Measurements from ENCODE around the gene PPP1R2. TPM values are rescaled to one million over a fixed set of nuclear protein-coding genes. Genes with fewer than 3 reads are reported as not detected.

Gene PPP1R2
- total and polyA plus RNA-seq, 2 of the 13 experiments (the other 11 are each of a cell fraction or from before 2014, with no cell fraction given), result 36.5 to 86.5 TPM

DNA sequence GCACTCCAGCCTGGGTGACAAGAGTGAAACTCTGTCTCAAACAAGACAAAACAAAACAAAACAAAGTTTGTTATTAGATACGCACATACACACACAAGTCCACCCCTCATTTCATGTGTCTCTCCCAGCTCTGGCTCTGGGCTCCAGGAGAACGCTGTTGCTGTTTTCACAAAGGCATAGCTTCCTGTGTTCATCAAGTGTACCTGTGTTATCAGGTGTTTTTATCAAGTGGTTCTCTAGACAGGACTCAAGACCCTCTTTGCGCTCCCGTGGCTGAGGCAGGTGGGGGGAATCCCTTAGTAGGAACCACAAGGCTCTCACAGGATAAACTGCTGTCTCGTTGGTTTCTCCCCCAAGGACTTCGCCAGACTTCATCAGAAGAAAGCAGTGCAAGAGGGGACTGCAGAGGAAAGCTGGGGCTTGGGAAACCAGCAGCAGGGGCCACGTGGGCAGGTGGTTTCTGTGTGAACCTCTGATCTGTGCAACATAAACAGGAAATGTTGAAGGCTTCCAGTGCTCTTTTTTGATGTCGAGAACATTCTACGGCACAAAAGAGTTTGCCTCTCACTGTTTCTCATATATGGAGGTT, 6.9 kb upstream of the PPP1R2 start (continued):
- TF ChIP-seq NR2F6 (IDR thresholded peaks at IDR 0.05) (no peak), NR2F6 (CRISPR knock-in tag; IDR thresholded peaks at IDR 0.05) (0 out of 2 replicates have a peak, but pooled peaks have one; percentile 53), HNF4A (CRISPR knock-in tag; IDR thresholded peaks at IDR 0.05) (peak; percentile 50; the same call in 1 of the 2 replicates), ZNF800 (CRISPR knock-in tag; IDR thresholded peaks at IDR 0.05) (0 out of 2 replicates have a peak, but pooled peaks have one; percentile 34), SRF (IDR thresholded peaks at IDR 0.05; ENCODE audit: low read depth, low read length) (no peak), ZNF543 (CRISPR knock-in tag; IDR thresholded peaks at IDR 0.05) (no peak), ZNF441 (CRISPR knock-in tag; IDR thresholded peaks at IDR 0.05; ENCODE audit: borderline replicate concordance) (peak; percentile 83; the same call in 1 of the 2 replicates), ELF3 (CRISPR knock-in tag; IDR thresholded peaks at IDR 0.05) (peak; percentile 88), HMG20A (CRISPR knock-in tag; IDR thresholded peaks at IDR 0.05; ENCODE audit: borderline replicate concordance) (no peak; the same call in 1 of the 2 replicates), ZNF792 (CRISPR knock-in tag; IDR thresholded peaks at IDR 0.05) (peak; percentile 25; the same call in 1 of the 2 replicates), KMT2B (CRISPR knock-in tag; IDR thresholded peaks at IDR 0.05) (peak; percentile 57; the same call in 1 of the 2 replicates), ZNF704 (CRISPR knock-in tag; IDR thresholded peaks at IDR 0.05; ENCODE audit: borderline replicate concordance) (no peak), ETV5 (CRISPR knock-in tag; IDR thresholded peaks at IDR 0.05; ENCODE audit: borderline replicate concordance) (peak; percentile 62; the same call in 1 of the 2 replicates), KLF6 (CRISPR knock-in tag; IDR thresholded peaks at IDR 0.05) (peak; percentile 49; the same call in 1 of the 2 replicates)
- TF ChIP-seq, protein P1, sequence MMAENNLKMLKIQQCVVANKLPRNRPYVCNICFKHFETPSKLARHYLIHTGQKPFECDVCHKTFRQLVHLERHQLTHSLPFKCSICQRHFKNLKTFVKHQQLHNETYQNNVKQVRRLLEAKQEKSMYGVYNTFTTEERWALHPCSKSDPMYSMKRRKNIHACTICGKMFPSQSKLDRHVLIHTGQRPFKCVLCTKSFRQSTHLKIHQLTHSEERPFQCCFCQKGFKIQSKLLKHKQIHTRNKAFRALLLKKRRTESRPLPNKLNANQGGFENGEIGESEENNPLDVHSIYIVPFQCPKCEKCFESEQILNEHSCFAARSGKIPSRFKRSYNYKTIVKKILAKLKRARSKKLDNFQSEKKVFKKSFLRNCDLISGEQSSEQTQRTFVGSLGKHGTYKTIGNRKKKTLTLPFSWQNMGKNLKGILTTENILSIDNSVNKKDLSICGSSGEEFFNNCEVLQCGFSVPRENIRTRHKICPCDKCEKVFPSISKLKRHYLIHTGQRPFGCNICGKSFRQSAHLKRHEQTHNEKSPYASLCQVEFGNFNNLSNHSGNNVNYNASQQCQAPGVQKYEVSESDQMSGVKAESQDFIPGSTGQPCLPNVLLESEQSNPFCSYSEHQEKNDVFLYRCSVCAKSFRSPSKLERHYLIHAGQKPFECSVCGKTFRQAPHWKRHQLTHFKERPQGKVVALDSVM (CRISPR knock-in tag; IDR thresholded peaks at IDR 0.05), result no peak
- TF ChIP-seq, protein P2, sequence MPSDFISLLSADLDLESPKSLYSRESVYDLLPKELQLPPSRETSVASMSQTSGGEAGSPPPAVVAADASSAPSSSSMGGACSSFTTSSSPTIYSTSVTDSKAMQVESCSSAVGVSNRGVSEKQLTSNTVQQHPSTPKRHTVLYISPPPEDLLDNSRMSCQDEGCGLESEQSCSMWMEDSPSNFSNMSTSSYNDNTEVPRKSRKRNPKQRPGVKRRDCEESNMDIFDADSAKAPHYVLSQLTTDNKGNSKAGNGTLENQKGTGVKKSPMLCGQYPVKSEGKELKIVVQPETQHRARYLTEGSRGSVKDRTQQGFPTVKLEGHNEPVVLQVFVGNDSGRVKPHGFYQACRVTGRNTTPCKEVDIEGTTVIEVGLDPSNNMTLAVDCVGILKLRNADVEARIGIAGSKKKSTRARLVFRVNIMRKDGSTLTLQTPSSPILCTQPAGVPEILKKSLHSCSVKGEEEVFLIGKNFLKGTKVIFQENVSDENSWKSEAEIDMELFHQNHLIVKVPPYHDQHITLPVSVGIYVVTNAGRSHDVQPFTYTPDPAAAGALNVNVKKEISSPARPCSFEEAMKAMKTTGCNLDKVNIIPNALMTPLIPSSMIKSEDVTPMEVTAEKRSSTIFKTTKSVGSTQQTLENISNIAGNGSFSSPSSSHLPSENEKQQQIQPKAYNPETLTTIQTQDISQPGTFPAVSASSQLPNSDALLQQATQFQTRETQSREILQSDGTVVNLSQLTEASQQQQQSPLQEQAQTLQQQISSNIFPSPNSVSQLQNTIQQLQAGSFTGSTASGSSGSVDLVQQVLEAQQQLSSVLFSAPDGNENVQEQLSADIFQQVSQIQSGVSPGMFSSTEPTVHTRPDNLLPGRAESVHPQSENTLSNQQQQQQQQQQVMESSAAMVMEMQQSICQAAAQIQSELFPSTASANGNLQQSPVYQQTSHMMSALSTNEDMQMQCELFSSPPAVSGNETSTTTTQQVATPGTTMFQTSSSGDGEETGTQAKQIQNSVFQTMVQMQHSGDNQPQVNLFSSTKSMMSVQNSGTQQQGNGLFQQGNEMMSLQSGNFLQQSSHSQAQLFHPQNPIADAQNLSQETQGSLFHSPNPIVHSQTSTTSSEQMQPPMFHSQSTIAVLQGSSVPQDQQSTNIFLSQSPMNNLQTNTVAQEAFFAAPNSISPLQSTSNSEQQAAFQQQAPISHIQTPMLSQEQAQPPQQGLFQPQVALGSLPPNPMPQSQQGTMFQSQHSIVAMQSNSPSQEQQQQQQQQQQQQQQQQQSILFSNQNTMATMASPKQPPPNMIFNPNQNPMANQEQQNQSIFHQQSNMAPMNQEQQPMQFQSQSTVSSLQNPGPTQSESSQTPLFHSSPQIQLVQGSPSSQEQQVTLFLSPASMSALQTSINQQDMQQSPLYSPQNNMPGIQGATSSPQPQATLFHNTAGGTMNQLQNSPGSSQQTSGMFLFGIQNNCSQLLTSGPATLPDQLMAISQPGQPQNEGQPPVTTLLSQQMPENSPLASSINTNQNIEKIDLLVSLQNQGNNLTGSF (CRISPR knock-in tag; IDR thresholded peaks at IDR 0.05), result 0 out of 2 replicates have a peak, but pooled peaks have one; percentile 61
